HL-60/S4 (cell line): ENCODE measurements around the gene SCARF2.

Experiments used
- in situ Hi-C: fragments of 300-500 bp; cut with MboI; formaldehyde crosslinking; loops from 2 replicates; pipeline ENCODE4 v1.14.3; 2022; ENCODE audit warnings: low sequenced_read_pairs

SCARF2 gene

DNA sequence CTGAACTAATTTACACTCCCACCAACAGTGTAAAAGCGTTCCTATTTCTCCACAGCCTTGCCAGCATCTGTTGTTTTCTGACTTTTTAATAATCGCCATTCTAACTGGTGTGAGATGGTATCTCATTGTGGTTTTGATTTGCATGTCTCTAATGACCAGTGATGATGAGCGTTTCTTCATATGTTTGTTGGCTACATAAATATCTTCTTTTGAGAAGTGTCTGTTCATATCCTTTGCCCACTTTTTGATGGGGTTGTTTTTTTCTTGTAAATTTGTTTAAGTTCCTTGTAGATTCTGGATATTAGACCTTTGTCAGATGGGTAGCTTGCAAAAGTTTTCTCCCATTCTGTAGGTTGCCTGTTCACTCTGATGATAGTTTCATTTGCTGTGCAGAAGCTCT lies 21.9 kb downstream of the SCARF2 start:
- in situ Hi-C loops = loop anchor here (25.0 kb wide), 1 partner anchor 297 kb away; no protein-coding TSS in a partner anchor

DNA sequence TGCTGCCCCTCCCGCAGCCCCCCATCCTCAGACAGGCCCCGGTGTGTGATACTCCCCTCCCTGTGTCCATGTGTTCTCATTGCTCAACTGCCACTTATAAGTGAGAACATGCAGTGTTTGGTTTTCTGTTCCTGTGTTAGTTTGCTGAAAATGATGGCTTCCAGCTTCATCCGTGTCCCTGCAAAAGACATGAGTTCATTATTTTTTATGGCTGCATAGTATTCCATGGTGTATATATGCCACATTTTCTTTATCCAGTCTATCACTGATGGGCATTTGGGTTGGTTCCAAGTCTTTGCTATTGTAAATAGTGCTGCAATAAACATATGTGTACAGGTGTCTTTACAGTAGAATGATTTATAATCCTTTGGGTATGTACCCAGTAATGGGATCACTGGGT lies 22.4 kb downstream of the SCARF2 start:
- in situ Hi-C loops = loop anchor here (25.0 kb wide), 1 partner anchor 297 kb away; no protein-coding TSS in a partner anchor

DNA sequence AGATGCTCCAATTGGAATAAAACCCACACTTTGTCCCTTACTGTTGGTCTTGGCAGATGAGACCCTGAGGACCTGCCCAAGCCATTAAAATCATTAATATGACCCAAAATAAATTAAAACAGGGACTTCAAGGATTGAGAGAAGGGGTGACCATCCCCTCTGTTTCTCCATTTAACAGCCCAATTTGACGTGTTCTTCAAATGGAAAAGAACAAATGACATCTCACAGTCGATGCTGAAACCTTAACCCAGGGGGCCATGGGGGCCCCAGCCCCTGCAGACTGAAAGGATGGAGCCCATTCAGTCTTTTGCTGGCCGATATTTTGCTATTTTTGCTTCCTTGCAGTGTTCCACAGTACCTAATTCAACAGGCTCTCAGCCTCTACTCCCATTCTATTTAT lies 23.2 kb downstream of the SCARF2 start:
- in situ Hi-C loops = loop anchor here (25.0 kb wide), 1 partner anchor 298 kb away; no protein-coding TSS in a partner anchor

- in situ Hi-C loops = loop anchor here (25.0 kb wide), 1 partner anchor 298 kb away; no protein-coding TSS in a partner anchor
Measured at GRCh38 chr22:20414059-20414440, 23.6 kb downstream of the SCARF2 start.

- in situ Hi-C loops = loop anchor here (25.0 kb wide), 1 partner anchor 299 kb away; no protein-coding TSS in a partner anchor
Measured at GRCh38 chr22:20413217-20414058, 24.2 kb downstream of the SCARF2 start.

GRCh38 chr22:20412474-20413216 lies 25.0 kb downstream of the SCARF2 start:
- in situ Hi-C loops = loop anchor here (25.0 kb wide), 1 partner anchor 300 kb away; no protein-coding TSS in a partner anchor

GRCh38 chr22:20409385-20409784 lies 28.2 kb downstream of the SCARF2 start:
- in situ Hi-C loops = loop anchor here (25.0 kb wide), 1 partner anchor 303 kb away; no protein-coding TSS in a partner anchor

- in situ Hi-C loops = loop anchor here (25.0 kb wide), 1 partner anchor 303 kb away; no protein-coding TSS in a partner anchor
Measured at GRCh38 chr22:20408891-20409290, 28.7 kb downstream of the SCARF2 start.

- in situ Hi-C loops = loop anchor here (25.0 kb wide), 1 partner anchor 304 kb away; no protein-coding TSS in a partner anchor
Measured at GRCh38 chr22:20407829-20408228, 29.8 kb downstream of the SCARF2 start.

DNA sequence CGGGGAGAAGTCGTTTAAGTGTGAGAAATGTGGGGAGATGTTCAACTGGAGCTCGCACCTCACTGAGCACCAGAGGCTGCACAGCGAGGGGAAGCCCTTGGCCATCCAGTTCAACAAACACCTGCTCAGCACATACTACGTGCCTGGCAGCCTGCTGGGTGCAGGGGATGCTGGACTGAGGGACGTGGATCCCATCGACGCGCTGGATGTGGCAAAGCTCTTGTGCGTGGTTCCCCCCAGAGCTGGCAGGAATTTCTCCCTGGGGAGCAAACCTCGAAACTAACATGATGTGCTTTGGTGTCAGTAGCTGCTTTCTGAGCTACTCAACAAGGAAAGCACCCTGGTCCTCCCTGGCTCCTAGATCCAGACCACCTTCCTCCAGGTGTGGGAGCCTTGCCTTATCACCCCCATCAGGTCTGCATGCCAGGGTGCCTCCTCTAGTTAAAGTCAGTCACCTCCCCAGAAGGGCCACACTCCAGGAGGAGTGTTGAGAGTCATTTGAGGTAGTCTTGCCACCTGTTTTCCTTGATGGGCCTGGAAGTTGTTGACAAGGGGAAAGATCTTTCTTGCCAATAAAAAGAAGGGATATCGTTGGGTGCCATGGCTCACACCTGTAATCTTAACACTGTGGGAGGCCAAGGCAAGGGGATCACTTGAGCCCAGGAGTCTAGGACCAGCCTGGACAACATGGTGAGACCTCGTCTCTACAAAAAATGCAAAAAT lies 30.8 kb downstream of the SCARF2 start:
- in situ Hi-C loops = loop anchor here (25.0 kb wide), 1 partner anchor 305 kb away; no protein-coding TSS in a partner anchor

GRCh38 chr22:20405931-20406685 lies 31.5 kb downstream of the SCARF2 start:
- in situ Hi-C loops = loop anchor here (25.0 kb wide), 1 partner anchor 306 kb away; no protein-coding TSS in a partner anchor

DNA sequence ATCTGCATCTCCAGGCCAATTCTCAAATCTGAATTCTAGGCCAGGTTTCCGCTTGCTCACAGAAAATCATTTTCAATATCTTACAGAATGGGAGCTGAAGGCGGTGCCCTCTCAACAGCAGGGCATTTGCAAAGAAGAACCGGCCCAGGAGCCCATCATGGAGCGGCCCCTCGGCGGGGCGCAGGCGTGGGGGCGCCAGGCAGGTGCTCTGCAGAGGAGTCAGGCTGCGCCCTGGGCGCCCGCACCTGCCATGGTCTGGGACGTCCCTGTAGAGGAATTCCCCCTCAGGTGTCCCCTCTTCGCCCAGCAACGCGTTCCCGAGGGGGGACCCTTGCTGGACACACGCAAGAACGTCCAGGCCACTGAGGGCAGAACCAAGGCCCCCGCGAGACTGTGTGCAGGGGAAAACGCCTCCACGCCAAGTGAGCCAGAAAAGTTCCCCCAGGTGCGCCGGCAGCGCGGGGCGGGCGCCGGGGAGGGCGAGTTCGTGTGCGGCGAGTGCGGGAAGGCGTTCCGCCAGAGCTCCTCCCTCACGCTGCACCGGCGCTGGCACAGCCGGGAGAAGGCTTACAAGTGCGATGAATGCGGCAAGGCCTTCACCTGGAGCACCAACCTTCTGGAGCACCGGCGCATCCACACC lies 32.2 kb downstream of the SCARF2 start:
- in situ Hi-C loops = loop anchor here (25.0 kb wide), 1 partner anchor 307 kb away; no protein-coding TSS in a partner anchor

DNA sequence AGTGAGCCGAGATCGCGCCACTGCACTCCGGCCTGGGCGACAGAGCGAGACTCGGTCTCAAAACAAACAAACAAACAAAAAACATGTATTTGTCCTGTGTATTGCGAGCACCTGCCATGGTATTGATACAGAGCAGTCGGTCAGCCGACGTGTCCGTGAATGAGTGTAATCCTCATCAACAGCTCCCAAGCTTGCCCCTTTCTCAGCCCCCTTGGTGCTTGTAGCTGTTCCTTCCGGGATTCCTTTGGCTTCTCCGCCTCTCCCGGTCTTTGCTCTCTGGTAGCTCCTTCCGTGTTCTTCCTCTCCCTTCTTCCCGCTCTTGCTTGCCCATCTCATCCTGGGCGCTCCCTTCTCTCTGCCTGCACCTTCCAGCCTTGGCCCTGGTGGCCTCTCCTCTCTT lies 32.7 kb downstream of the SCARF2 start:
- in situ Hi-C loops = loop anchor here (25.0 kb wide), 1 partner anchor 307 kb away; no protein-coding TSS in a partner anchor

DNA sequence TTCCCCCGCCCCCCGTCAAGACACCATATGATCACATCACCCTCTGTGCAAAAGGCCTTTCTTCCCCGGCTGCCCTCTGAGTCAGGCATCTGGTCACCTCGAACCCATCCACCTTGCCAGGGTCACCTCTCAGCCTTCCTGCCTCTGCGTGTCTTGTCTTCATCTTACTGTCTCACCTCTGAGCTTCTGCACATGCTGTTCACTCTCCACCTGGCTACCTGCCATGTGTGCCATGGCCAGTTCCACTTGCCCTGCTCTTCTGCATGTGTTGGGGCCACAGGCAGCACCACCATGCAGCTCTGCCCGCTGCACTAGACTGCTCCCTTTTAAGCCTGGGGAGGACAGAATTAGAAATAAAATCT lies 33.9 kb downstream of the SCARF2 start:
- in situ Hi-C loops = loop anchor here (25.0 kb wide), 1 partner anchor 309 kb away; no protein-coding TSS in a partner anchor

- in situ Hi-C loops = loop anchor here (25.0 kb wide), 1 partner anchor 309 kb away; no protein-coding TSS in a partner anchor
Measured at GRCh38 chr22:20402960-20403778, 34.5 kb downstream of the SCARF2 start.

DNA sequence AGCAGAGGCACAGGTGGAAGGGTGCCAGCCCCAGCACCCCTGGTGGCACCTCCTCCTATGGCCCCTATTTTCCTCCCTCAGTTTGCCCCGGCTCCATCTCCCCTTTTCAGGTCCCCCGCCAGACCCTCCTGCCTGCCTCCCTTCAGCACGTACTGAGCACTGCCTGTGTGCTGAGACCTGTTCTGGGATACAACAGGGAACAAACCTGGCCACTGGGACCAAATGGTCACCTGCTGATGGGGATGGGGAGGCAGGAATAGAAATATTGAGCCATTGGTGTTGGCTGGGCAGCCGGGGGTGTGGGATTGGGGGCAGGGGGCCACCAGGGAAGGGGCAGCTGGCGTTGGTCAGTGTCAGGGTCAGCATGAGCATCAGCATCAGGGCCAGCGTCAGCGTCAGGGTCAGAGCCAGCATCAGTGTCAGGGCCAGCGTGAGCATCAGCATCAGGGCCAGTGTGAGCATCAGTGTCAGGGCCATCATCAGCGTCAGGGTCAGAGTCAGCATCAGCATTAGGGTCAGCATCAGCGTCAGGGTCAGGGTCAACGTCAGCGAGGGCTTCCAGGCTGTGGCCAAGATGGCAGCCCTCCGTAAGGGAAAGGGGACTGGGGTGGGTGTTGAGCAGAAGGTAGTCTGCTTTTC lies 36.1 kb downstream of the SCARF2 start:
- in situ Hi-C loops = loop anchor here (25.0 kb wide), 1 partner anchor 311 kb away; no protein-coding TSS in a partner anchor

DNA sequence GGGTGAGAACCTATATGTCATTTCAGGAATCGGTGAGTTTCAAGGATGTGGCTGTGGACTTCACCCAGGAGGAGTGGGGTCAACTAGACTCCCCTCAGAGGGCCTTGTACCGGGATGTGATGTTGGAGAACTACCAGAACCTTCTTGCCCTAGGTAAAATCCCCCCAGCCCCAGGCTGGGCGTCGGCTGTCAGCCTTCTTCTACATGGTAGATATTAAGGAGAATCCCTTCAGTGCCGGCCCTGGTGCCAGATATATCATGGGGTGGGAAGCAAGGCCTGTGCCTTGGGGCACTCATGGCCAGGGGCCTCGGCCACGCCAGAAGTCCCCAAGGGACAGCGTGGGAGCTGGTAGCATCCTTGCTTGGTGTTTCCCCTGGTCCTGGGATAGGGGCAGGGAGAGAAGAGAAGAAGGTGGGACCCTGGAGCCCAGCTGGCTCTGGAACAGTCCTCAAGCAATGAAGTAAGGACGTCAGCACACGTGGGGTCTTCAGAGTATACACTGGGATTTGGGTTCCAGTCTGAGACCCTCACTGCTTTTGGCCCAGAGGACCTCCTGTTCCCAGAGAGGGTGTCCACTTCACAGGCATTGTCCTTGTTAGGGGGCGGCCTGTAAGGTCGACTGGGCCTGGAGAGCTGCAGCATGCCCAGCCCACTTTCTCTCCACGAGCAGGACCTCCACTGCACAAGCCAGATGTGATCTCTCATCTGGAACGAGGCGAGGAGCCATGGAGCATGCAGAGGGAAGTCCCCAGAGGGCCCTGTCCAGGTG lies 36.8 kb downstream of the SCARF2 start:
- in situ Hi-C loops = loop anchor here (25.0 kb wide), 1 partner anchor 312 kb away; no protein-coding TSS in a partner anchor
